IPS DF 19.7 (cell line): ENCODE measurements around the gene HTRA3.

Experiments
- DNase-seq: peaks from one replicate; pipeline ENCODE4 v3.0.0-alpha.2; 2013; ENCODE audit warnings: low read depth, low spot score

The HTRA3 gene

GRCh38 chr4:8355864-8356565 is 86.5 kb downstream of the HTRA3 start:
- DNase-seq, result no peak
